ENCODE results near the gene CCNY.
A peak's percentile ranks its signal among the peaks of the same experiment; 100 is the strongest.
"Not testable (repeated sequence)": the region's sequence is repeated elsewhere in the genome, so short reads cannot be mapped to it uniquely, and the experiment has no call there.

The CCNY gene

DNA sequence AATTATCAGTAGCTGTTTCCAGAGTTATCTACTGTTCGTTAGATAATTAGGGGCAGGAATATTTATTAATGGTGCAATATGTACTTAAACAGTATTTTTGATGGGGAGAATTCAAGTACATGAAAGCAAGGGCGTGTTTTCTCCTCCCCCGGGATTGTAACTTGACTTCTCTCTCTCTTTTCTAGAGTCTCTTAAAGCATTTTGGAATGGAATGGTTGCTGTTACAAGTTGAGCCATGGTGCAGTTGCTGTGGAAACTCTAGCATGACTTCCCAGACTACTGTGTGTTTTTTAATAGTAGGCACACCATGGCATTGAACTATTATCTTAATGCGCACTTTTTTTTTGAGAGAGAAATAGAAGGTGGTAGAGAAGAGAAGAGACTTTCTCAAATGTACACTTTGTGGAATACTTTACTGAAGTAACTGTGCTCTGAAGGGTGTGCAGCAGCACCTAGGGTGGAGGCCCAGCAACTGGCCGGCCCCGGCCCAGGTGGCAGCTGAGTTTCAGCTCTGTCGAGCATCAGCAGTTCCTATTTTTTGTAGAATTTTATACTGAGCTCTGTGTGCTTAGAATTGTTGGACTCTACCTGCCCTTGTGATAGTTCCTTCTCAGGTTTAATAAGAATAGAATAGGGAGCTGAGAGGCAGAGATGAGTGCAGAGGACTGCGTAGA lies 64.4 kb downstream of the CCNY start:
- Histone ChIP-seq H3K36me3 (no peaks in the 10 kb centered on the region), H3K27ac (no peak overlapping the region)
- TF ChIP-seq, protein P1, sequence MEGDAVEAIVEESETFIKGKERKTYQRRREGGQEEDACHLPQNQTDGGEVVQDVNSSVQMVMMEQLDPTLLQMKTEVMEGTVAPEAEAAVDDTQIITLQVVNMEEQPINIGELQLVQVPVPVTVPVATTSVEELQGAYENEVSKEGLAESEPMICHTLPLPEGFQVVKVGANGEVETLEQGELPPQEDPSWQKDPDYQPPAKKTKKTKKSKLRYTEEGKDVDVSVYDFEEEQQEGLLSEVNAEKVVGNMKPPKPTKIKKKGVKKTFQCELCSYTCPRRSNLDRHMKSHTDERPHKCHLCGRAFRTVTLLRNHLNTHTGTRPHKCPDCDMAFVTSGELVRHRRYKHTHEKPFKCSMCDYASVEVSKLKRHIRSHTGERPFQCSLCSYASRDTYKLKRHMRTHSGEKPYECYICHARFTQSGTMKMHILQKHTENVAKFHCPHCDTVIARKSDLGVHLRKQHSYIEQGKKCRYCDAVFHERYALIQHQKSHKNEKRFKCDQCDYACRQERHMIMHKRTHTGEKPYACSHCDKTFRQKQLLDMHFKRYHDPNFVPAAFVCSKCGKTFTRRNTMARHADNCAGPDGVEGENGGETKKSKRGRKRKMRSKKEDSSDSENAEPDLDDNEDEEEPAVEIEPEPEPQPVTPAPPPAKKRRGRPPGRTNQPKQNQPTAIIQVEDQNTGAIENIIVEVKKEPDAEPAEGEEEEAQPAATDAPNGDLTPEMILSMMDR (IDR thresholded peaks at IDR 0.05), result no peak

DNA sequence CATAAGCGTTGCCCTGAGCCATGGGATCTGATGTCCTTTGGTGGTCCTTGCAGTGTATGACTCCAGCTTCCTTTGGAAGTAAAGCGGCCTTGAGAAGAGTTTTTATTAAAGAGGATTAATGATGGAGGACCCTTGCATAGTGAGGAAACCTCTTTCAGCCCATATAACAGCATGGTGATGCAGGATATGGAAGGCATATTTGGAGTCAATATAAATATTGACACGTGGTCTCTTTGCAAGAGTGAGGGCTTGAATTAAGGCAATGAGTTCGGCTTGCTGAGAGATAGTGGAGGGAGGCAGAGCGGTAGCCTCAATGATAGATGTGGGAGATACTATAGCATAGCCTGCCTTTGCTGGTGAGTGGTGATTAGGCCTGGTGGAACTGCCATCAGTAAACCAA lies 67.2 kb downstream of the CCNY start:
- H3K27me3 ChIP-seq; H3K4me3 ChIP-seq (ENCODE audit: low read depth in 1 of 2, low read length in 1 of 2); H3K36me3 ChIP-seq; H3K9me3 ChIP-seq: not testable (repeated sequence)
- Histone ChIP-seq H3K27ac (peak overlapping the region; percentile 56), H3K4me1 (ENCODE audit: control insufficient read depth in 1 of 2, insufficient read depth in 1 of 2, low read depth in 1 of 2, low read length in 1 of 2) (peaks cover 13% of the 10 kb centered on the region in 2 experiments)

More for the DNA sequence above, 64.4 kb downstream of the CCNY start:
- Histone ChIP-seq H3K4me3 (ENCODE audit: low read depth in 1 of 2, low read length in 1 of 2) (no peak overlapping the region), H3K27me3 (no peaks in the 10 kb centered on the region), H3K9me3 (no peaks in the 10 kb centered on the region), H3K4me1 (ENCODE audit: control insufficient read depth in 1 of 2, insufficient read depth in 1 of 2, low read depth in 1 of 2, low read length in 1 of 2) (peaks cover 13% of the 10 kb centered on the region in 2 experiments)

DNA sequence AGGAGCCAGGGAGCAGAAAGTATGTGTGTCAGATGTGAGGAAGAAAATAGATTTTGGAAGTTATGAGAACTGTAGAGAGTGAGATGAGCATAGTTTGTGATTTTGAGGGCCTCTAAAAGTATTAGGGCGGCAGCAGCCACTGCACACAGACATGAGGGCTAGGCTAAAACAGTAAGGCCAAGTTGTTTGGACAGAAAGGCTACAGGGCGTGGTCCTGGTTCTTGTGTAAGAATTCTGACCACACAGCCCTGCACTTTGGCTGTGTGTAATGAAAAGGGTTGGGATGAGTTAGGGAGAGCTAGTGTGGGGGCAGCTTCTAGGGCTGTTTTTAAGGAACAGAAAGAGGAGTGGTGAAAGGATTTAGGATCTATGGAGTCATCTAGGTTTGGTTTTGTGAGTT lies 67.8 kb downstream of the CCNY start:
- not testable (repeated sequence) for H3K4me3 ChIP-seq (ENCODE audit: low read depth in 1 of 2, low read length in 1 of 2); H3K27me3 ChIP-seq; H3K36me3 ChIP-seq; H3K9me3 ChIP-seq
- Histone ChIP-seq H3K27ac (peak overlapping the region; percentile 56), H3K4me1 (ENCODE audit: control insufficient read depth in 1 of 2, insufficient read depth in 1 of 2, low read depth in 1 of 2, low read length in 1 of 2) (peaks cover 13% of the 10 kb centered on the region in 2 experiments)

DNA sequence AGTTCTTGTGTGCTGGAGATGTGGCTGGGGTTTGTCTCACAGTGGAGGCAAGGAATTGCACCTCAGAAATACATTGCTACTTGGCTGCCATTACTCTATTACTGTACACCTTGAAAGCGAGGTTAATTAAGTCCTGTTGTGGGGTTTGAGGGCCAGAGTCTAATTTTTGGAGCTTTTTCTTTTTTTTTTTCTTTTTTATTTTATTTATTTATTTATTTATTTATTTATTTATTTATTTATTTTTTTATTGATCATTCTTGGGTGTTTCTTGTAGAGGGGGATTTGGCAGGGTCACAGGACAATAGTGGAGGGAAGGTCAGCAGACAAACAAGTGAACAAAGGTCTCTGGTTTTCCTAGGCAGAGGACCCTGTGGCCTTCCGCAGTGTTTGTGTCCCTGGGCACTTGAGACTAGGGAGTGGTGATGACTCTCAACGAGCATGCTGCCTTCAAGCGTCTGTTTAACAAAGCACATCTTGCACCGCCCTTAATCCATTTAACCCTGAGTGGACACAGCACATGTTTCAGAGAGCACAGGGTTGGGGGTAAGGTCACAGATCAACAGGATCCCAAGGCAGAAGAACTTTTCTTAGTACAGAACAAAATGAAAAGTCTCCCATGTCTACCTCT lies 69.8 kb downstream of the CCNY start:
- not testable (repeated sequence) for H3K9me3 ChIP-seq, H3K36me3 ChIP-seq
- H3K4me1 ChIP-seq (ENCODE audit: control insufficient read depth in 1 of 2, insufficient read depth in 1 of 2, low read depth in 1 of 2, low read length in 1 of 2), result peaks cover 13% of the 10 kb centered on the region in 2 experiments

DNA sequence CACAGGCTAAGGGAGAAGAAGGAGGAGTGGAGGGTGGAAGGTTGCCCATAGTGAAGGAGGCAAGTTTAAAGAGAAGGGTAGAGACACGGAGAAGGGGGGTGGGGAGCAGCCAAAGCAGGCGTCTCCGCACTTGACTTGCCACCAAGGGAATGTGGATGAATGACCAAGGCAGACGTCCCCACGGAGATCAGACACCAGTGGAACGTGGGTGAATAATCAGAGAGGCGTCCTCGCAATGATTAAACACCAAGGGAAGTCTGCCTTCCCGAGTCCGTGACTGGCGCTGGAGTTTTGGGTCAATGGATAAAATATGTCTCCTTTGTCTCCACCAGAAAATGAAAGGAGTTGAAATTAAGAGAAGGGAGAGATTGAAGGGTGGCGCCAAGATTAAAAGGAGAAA lies 71.4 kb downstream of the CCNY start:
- H3K27me3 ChIP-seq; H3K9me3 ChIP-seq; H3K36me3 ChIP-seq; H3K4me3 ChIP-seq (ENCODE audit: low read depth in 1 of 2, low read length in 1 of 2); H3K27ac ChIP-seq: not testable (repeated sequence)
- H3K4me1 ChIP-seq (ENCODE audit: control insufficient read depth in 1 of 2, insufficient read depth in 1 of 2, low read depth in 1 of 2, low read length in 1 of 2), result peaks cover 24 to 26% of the 10 kb centered on the region in 2 experiments

More for the DNA sequence above, 69.8 kb downstream of the CCNY start:
- not testable (repeated sequence) for H3K27ac ChIP-seq; H3K27me3 ChIP-seq; H3K4me3 ChIP-seq (ENCODE audit: low read depth in 1 of 2, low read length in 1 of 2)

DNA sequence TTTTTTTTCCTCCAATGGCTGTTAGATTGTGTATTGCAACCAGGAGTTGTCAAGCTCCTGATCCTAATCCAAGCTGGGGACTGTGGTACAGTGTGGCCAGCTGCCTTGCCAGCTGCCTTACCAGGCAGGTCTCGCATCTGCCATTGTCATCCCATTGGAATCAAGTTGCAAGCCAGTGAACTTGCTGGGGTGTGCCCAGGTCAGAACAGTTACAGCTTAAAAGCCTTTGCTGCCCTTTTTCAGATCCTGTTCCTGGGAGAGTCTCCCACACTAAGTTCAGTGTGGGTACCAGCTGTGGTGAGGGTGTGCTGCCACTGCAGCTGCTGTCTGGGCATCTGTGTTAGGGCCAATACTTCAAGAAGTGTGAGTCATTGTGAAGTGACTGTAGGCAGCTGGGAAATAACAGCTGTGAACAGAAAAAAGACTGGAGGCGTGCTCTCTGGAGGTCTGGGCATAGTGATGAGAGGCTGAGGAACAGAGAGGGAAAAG lies 72.8 kb downstream of the CCNY start:
- TF ChIP-seq, protein P1 (IDR thresholded peaks at IDR 0.05), result no peak
- H3K4me3 ChIP-seq (ENCODE audit: low read depth in 1 of 2, low read length in 1 of 2), result no peak overlapping the region
- H3K27ac ChIP-seq, result no peak overlapping the region
- no peaks in the 10 kb centered on the region for H3K9me3 ChIP-seq
- H3K4me1 ChIP-seq (ENCODE audit: control insufficient read depth in 1 of 2, insufficient read depth in 1 of 2, low read depth in 1 of 2, low read length in 1 of 2), result peaks cover 30 to 34% of the 10 kb centered on the region in 2 experiments
- no peaks in the 10 kb centered on the region for H3K27me3 ChIP-seq
- H3K36me3 ChIP-seq, result no peaks in the 10 kb centered on the region

DNA sequence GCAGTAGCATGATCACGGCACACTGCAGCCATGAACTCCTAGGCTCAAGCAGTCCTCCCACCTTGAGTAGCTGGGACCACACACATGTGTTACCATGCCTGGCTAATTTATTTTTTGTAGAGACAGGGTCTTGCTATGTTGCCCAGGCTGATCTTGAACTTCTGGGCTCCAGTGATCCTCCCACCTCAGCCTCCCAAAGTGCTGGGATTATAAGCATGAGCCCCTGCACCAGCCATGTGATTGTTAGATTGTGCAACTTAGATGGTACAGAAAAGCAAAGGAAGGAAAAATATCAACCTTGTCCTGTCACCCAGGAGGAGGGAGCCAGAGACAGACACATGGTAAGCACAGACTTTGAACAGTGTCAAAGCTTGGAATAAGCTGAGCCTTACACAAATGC lies 73.5 kb downstream of the CCNY start:
- no peak overlapping the region for H3K27ac ChIP-seq
- no peaks in the 10 kb centered on the region for H3K9me3 ChIP-seq
- peaks cover 32 to 34% of the 10 kb centered on the region in 2 experiments for H3K4me1 ChIP-seq (ENCODE audit: control insufficient read depth in 1 of 2, insufficient read depth in 1 of 2, low read depth in 1 of 2, low read length in 1 of 2)
- no peak overlapping the region for H3K4me3 ChIP-seq (ENCODE audit: low read depth in 1 of 2, low read length in 1 of 2)
- TF ChIP-seq, protein P1 (IDR thresholded peaks at IDR 0.05), result no peak
- H3K27me3 ChIP-seq, result no peaks in the 10 kb centered on the region
- no peaks in the 10 kb centered on the region for H3K36me3 ChIP-seq

Data from neutrophil (primary cell).